ENCODE data around the gene ORC3.

GRCh38 chr6:87628881-87629280 lies 38.9 kb downstream of the ORC3 start:
- TF ChIP-seq CTCF (IDR thresholded peaks at IDR 0.05) (no peak), POLR2A (IDR thresholded peaks at IDR 0.05) (no peak)

Data from body of pancreas (tissue), 4 donors.